SU-DHL-6 (cell line): Measurements from ENCODE around the gene EEFSEC.

ENCODE experiments used
- H2AFZ ChIP-seq: fragments of 200-600 bp; sonication (generic); 2 replicates; pipeline ENCODE4 v1.6.1; 2014; ENCODE audit warnings: low read depth, mild to moderate bottlenecking, moderate library complexity, mixed read lengths, antibody characterized with exemption, low read length; ENCODE audit not compliant: severe bottlenecking
- H3F3A ChIP-seq: fragments of 200-600 bp; shearing (Covaris generic); 2 replicates; pipeline ENCODE4 v1.6.0; 2016; ENCODE audit warnings: antibody characterized with exemption, mild to moderate bottlenecking; ENCODE audit not compliant: insufficient read depth
- H3K27ac ChIP-seq: fragments of 200-600 bp; sonication (generic); 2 replicates; pipeline ENCODE4 v1.5.1; 2016; ENCODE audit warnings: low read depth, mild to moderate bottlenecking, low read length, moderate library complexity, mixed read lengths
- H3K27me3 ChIP-seq: fragments of 200-600 bp; sonication (generic), shearing (Covaris generic); 2 replicates; pipeline ENCODE4 v1.6.0; 2014; ENCODE audit warnings: mild to moderate bottlenecking, low read length
- H3K36me3 ChIP-seq: fragments of 200-600 bp; sonication (generic); 2 replicates; pipeline ENCODE4 v1.6.1; 2014; ENCODE audit warnings: mild to moderate bottlenecking, low read length, mixed read lengths
- H3K4me2 ChIP-seq: fragments of 300-600, 200-600 bp; shearing (Covaris generic), sonication (generic); 2 replicates; pipeline ENCODE4 v1.6.0; 2014; ENCODE audit warnings: low read length, low read depth, mild to moderate bottlenecking; ENCODE audit not compliant: poor library complexity, severe bottlenecking
- H3K4me3 ChIP-seq: fragments of 200-600 bp; sonication (generic); 2 replicates; pipeline ENCODE4 v1.5.1; 2014; ENCODE audit warnings: antibody characterized with exemption, low read length, mild to moderate bottlenecking, mixed read lengths; ENCODE audit not compliant: insufficient read depth, poor library complexity, severe bottlenecking
- H3K79me2 ChIP-seq: fragments of 200-600 bp; sonication (generic); 2 replicates; pipeline ENCODE4 v1.6.1; 2014; ENCODE audit warnings: mild to moderate bottlenecking, low read length, moderate library complexity; ENCODE audit not compliant: insufficient read depth
- H3K9ac ChIP-seq: fragments of 200-600 bp; sonication (generic); 2 replicates; pipeline ENCODE4 v1.7.0; 2014; ENCODE audit warnings: mild to moderate bottlenecking, low read length
- H3K9me2 ChIP-seq: fragments of 200-600 bp; sonication (generic); replicated peaks from 2 replicates; pipeline ENCODE4 v1.6.1; 2014; ENCODE audit warnings: low read length; ENCODE audit not compliant: insufficient read depth
- H3K9me3 ChIP-seq: fragments of 200-600 bp; sonication (generic); 2 replicates; pipeline ENCODE4 v1.6.1; 2014; ENCODE audit warnings: low read length, mixed read lengths; ENCODE audit not compliant: insufficient read depth
- H4K20me1 ChIP-seq: fragments of 200-600 bp; sonication (generic); 2 replicates; pipeline ENCODE4 v1.6.1; 2014; ENCODE audit warnings: low read depth, mild to moderate bottlenecking, antibody characterized with exemption, low read length, moderate library complexity, mixed read lengths
- CTCF ChIP-seq: fragments of 200-600 bp; sonication (generic); IDR thresholded peaks from one replicate; pipeline ENCODE4 v1.5.1; 2017; ENCODE audit warnings: antibody characterized with exemption, mild to moderate bottlenecking, low read length, moderate library complexity; ENCODE audit not compliant: insufficient read depth, poor library complexity, severe bottlenecking
- EZH2phosphoT487 ChIP-seq: fragments of 200-600 bp; sonication (generic), shearing (Covaris generic); conservative IDR thresholded peaks from 2 replicates; pipeline ENCODE4 v1.6.1; 2018; ENCODE audit warnings: mild to moderate bottlenecking, antibody characterized with exemption, low read length, moderate library complexity, mixed read lengths

Gene EEFSEC

GRCh38 chr3:128427872-128428822 is 274.9 kb downstream of the EEFSEC start:
- TF ChIP-seq EZH2phosphoT487 (no peak), CTCF (no peak)

GRCh38 chr3:128429275-128429674 is 276.0 kb downstream of the EEFSEC start:
- TF ChIP-seq CTCF (no peak), EZH2phosphoT487 (no peak)

More at GRCh38 chr3:128427872-128428822, 274.9 kb downstream of the EEFSEC start:
- Histone ChIP-seq H2AFZ (no peak overlapping the region), H3K79me2 (no peaks in the 10 kb centered on the region), H4K20me1 (no peaks in the 10 kb centered on the region), H3K4me2 (no peak overlapping the region), H3K9me3 (no peaks in the 10 kb centered on the region), H3K27me3 (no peaks in the 10 kb centered on the region), H3K36me3 (no peaks in the 10 kb centered on the region), H3K27ac (no peak overlapping the region), H3K9ac (no peak overlapping the region), H3F3A (no peaks in the 10 kb centered on the region), H3K4me3 (no peak overlapping the region), H3K9me2 (no peaks in the 10 kb centered on the region)

GRCh38 chr3:128429751-128430150 is 276.5 kb downstream of the EEFSEC start:
- Histone ChIP-seq H3K36me3 (no peaks in the 10 kb centered on the region), H3K27ac (no peak overlapping the region), H3K27me3 (no peaks in the 10 kb centered on the region), H3K9me3 (no peaks in the 10 kb centered on the region), H3K9me2 (no peaks in the 10 kb centered on the region), H3K79me2 (no peaks in the 10 kb centered on the region), H4K20me1 (no peaks in the 10 kb centered on the region), H2AFZ (no peak overlapping the region), H3F3A (no peaks in the 10 kb centered on the region), H3K4me3 (no peak overlapping the region), H3K4me2 (no peak overlapping the region), H3K9ac (no peak overlapping the region)
- TF ChIP-seq EZH2phosphoT487 (no peak), CTCF (no peak)

More at GRCh38 chr3:128429275-128429674, 276.0 kb downstream of the EEFSEC start:
- no peak overlapping the region for H2AFZ ChIP-seq
- no peaks in the 10 kb centered on the region for H3K9me2 ChIP-seq
- H3K9ac ChIP-seq = no peak overlapping the region
- no peaks in the 10 kb centered on the region for H3K36me3 ChIP-seq
- H3K27ac ChIP-seq = no peak overlapping the region
- no peaks in the 10 kb centered on the region for H3K27me3 ChIP-seq
- H3K9me3 ChIP-seq = no peaks in the 10 kb centered on the region
- H3K79me2 ChIP-seq = no peaks in the 10 kb centered on the region
- no peaks in the 10 kb centered on the region for H4K20me1 ChIP-seq
- H3F3A ChIP-seq = no peaks in the 10 kb centered on the region
- H3K4me2 ChIP-seq = no peak overlapping the region
- H3K4me3 ChIP-seq = no peak overlapping the region
